Ecto neural progenitor cell (in vitro differentiated cells): ENCODE data around the gene AP2A1.

Experiments used
- DNase-seq: peaks from one replicate; pipeline ENCODE4 v3.0.0-alpha.2; 2018; ENCODE audit warnings: low spot score

AP2A1 gene

GRCh38 chr19:49855676-49856573, 89.1 kb downstream of the AP2A1 start:
- no peak for DNase-seq

- no peak for DNase-seq
These were observed 89.8 kb downstream of the AP2A1 start for GRCh38 chr19:49856574-49857021.
